GM18909 (cell line): Measurements from ENCODE around the gene SPR.
A peak's percentile ranks its signal among the peaks of the same experiment; 100 is the strongest.

ENCODE experiments used
- ATAC-seq: cut with Tn5 transposase; IDR thresholded peaks from one replicate; pipeline ENCODE4 v1.9.1; 2021; ENCODE audit warnings: mild to moderate bottlenecking; ENCODE audit not compliant: unreplicated experiment, poor library complexity

The SPR gene

GRCh38 chr2:72927619-72928550 lies 40.7 kb downstream of the SPR start:
- ATAC-seq, result no peak

- ATAC-seq, result no peak
Measured at GRCh38 chr2:72929010-72929409, 41.8 kb downstream of the SPR start.

GRCh38 chr2:72931280-72931910 lies 44.2 kb downstream of the SPR start:
- no peak for ATAC-seq

GRCh38 chr2:72932045-72932740 lies 45.0 kb downstream of the SPR start:
- ATAC-seq, result no peak

GRCh38 chr2:72932805-72933204 lies 45.6 kb downstream of the SPR start:
- ATAC-seq, result no peak

- ATAC-seq, result no peak
Measured at GRCh38 chr2:72933207-72933606, 46.0 kb downstream of the SPR start.

- no peak for ATAC-seq
Measured at GRCh38 chr2:72933646-72934151, 46.5 kb downstream of the SPR start.

- ATAC-seq, result peak; percentile 70
Measured at GRCh38 chr2:72934683-72935610, 47.7 kb downstream of the SPR start.

GRCh38 chr2:72935611-72935957 lies 48.4 kb downstream of the SPR start:
- no peak for ATAC-seq

- no peak for ATAC-seq
Measured at GRCh38 chr2:72936660-72937355, 49.6 kb downstream of the SPR start.

GRCh38 chr2:72937356-72937669 lies 50.1 kb downstream of the SPR start:
- ATAC-seq, result no peak

GRCh38 chr2:72938455-72938854 lies 51.2 kb downstream of the SPR start:
- ATAC-seq, result no peak

- ATAC-seq, result no peak
Measured at GRCh38 chr2:72940361-72940760, 53.2 kb downstream of the SPR start.

GRCh38 chr2:72940786-72941185 lies 53.6 kb downstream of the SPR start:
- ATAC-seq, result no peak
